Stimulated activated CD8-positive, alpha-beta memory T cell treated with anti-CD3 and anti-CD28 coated beads, Interleukin-15, amount 100 ng/mL, for 48 hours (primary cell): ENCODE measurements around the gene KLRG1.

ENCODE experiments used
- DNase-seq, 2 donors: peaks; one replicate each; pipeline ENCODE4 v3.0.0-alpha.2; 2020; ENCODE audit warnings: low read depth in 2 of 2

Gene KLRG1

GRCh38 chr12:8985213-8985754 lies 4.1 kb upstream of the KLRG1 start:
- no peak for DNase-seq

DNA sequence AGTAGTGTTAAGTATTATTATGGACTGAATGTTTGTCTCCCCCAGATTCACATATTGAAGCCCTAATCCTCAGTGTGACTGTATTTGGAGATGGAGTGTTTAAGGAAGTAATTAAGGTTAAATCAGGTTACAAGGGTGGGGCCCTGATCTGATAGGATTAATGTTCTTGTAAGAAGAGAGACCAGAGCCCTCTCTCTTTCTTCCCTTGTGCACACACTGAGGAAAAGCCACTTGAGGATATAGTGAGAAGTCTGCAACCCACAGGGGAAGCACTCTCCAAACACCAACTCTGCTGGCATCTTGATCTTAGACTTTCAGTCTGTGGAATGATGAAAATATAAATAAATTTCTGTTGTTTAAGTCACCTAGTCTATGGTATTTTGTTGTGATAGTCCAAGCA lies 2.2 kb upstream of the KLRG1 start:
- DNase-seq = no peak

GRCh38 chr12:8987685-8988084 lies 1.7 kb upstream of the KLRG1 start:
- no peak for DNase-seq

- DNase-seq = no peak
These were observed 2.3 kb downstream of the KLRG1 start for GRCh38 chr12:8991371-8992345.

- DNase-seq = no peak
These were observed 4.5 kb downstream of the KLRG1 start for GRCh38 chr12:8993827-8994226.

- DNase-seq = no peak
These were observed 5.9 kb downstream of the KLRG1 start for GRCh38 chr12:8995021-8995775.

DNA sequence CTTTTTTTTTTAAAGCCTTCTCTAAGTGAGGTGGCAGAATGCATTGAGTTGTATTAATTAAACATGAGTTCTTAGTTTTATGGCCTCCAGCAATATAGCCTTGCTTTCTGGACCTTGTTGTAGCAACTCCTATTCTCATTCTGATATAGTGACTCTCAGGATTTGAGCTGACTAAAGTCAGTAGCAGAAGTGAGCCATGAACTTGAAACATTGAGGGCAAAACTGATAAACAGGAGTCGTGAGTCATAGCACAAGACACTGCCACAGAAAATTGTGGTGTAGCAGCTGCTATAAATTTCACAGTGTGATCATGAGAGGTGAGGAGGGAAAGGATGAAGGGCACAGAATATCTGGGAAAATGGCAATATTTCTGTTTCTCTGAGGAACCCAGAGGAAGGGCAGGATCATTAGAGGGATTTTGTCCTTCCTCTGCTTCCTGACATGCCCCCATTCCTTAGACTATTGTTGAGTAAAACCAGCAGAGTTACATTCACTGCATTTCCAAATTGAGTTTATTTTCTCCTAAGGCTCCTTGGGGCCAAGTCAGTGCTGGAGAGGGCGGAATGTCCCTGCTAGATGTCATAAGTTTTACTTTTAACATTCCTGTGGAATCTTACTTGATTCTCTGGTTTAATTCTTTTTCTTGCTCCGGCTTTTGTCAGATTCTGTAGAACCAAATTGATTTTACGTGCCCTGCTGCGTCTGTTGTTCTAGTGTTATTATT lies 7.5 kb downstream of the KLRG1 start:
- peak; percentile 8 to 19 for DNase-seq

DNA sequence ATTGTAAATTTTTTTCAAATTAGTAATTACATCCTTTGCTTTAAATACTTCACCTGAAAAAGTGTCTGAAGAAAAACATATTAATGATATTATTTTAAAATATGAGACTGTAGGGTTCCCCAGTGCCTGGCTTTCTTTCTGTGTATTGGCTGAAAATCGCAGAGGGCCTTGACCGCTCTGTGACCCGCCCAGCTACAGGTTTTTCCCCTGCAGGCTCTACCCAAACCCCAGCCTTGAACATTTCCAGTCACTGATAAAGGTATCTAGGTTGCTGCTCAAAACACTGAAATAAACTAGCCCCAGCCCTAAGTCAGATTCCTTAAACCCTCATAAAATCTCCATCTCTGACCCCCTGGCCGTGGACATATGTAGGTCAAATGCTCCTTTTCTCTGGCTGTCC lies 11.9 kb downstream of the KLRG1 start:
- DNase-seq = no peak

GRCh38 chr12:9002335-9002734 lies 13.0 kb downstream of the KLRG1 start:
- DNase-seq = no peak

DNA sequence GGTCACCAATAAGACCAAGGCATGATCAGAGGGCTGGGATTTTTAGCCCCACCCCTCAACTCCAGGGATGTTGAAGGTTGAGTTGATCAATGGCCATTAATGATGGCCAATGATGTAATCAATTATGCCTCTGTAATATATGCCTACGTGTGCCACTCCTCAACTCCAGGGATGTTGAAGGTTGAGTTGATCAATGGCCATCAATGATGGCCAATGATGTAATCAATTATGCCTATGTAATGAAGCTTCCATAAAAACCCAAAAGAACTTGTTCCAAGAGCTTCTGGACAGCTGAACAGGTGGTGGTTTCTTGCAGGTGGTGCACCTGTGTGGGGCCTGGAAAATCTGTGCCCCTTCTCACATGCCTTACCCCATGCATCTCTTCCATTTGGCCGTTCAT lies 33.2 kb downstream of the KLRG1 start:
- no peak for DNase-seq

- no peak for DNase-seq
These were observed 35.2 kb downstream of the KLRG1 start for GRCh38 chr12:9024512-9024911.

DNA sequence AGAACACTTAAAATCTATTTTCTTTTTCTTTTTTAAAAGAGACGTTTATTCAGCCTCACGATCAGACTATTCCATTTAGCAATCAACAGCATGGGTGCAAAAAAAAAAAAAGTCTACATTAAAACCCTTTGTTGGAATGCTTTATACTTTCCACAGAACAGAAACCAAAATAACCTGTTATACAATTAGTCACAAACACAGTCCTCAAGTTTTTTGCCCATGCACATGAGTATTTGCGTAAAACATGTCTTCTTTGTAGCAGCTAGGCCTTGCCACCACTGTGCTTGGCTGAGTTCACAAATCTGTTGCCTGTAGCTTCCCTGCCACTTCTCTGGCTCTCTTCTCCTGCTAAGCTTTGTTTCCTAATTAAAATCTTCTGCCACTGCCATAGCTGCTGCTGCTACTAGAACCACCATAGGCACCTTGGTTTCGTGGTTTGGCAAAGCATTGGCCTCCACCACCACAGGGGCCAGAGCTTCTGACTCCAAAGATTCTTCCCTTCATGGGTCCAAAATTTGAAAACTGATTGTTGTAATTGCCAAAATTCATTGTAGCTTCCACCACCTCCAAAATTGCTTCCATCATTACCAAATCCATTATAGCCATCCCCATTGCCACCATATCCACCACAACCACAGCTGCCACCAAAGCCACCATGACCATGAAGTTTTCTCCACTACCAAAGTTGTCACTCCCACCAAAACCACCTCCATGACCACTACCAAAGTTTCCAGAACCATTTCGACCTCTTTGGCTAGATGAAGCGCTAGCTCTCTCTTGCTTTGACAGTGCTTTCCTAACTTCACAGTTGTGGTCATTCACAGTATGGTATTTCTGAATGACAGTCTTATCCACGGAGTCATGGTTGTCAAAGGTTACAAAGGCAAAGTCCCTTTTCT lies 38.1 kb downstream of the KLRG1 start:
- peak; percentile 48 to 63 for DNase-seq

- DNase-seq = no peak
These were observed 41.4 kb downstream of the KLRG1 start for GRCh38 chr12:9030776-9031175.

DNA sequence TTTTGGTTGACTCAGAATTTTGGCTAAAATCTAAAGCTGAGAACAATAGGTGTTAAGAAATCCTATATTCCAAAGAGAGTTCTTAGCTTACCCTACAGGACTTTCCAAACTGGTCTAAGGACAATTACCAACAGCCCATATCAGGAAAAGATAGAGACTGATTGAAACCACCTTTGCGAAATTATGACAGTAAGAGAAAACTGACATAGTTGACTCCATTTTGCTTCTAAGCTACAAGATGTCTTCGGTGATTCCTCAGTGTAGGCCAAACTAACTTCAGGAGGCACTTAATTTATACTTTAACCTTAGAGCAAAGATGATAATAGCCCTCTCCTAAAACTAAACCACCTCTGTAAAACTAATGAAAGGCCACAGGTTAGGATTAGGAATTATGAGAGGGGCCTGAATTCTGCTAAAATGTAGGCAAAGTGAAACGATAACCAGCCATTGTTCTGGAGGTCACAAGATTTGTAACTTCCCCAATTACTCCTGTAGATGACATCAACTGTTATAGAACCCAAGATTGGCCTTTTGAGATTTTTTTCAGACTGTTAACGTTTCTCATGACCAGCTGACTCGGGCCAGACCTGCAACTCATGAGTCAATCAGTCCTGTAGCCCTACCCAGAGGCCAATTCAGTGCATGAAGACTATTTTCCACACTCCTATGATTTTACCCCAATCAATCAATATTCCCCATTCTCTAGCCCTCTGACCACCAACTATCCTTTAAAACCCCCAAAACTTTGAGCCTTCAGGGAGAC lies 43.0 kb downstream of the KLRG1 start:
- DNase-seq = no peak

- no peak for DNase-seq
These were observed 44.0 kb downstream of the KLRG1 start for GRCh38 chr12:9033265-9033887.

GRCh38 chr12:9034095-9034494 lies 44.7 kb downstream of the KLRG1 start:
- DNase-seq = no peak

- DNase-seq = no peak
These were observed 46.9 kb downstream of the KLRG1 start for GRCh38 chr12:9036227-9036626.

- DNase-seq = no peak
These were observed 48.1 kb downstream of the KLRG1 start for GRCh38 chr12:9037431-9037830.

DNA sequence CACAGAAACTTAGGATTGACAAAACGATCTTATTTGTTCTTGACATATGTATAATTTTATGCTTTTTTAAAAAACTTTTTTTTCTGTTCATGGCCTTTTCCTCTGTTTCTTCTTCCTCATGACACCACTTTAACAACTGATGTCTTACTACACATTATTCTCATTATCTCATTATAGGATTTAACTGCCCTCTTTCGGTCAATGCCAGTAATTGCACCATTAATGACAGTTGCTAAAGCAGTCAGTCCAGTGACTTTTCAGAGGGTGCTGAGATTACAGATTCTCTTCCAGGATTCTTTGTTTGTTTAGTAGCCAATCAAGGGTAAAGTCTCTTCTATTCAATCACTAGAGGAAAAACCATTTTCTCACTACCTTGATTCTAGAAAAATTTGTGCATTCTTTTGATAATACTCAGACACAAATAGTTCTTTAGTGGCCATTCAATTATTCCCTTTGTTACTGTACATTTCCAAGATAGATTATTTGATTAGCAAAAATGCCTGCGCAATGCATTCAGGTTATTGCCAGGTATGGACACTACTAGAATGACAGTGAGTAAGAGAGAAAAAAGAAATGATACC lies 50.1 kb downstream of the KLRG1 start:
- no peak for DNase-seq
